Measurements from ENCODE around the gene TMEM269. TPM values are rescaled to one million over a fixed set of nuclear protein-coding genes. Genes with fewer than 3 reads are reported as not detected.
A peak's percentile ranks its signal among the peaks of the same experiment; 100 is the strongest.

TMEM269 gene
- total and polyA plus RNA-seq, 9 of the 15 experiments (the other 6 are each of a cell fraction or from before 2014, with no cell fraction given), result 0.09 to 0.49 (median 0.21) TPM

GRCh38 chr1:42825036-42825851 is 40.5 kb downstream of the TMEM269 start (continued):
- TF ChIP-seq NR2C2 (CRISPR knock-in tag; IDR thresholded peaks at IDR 0.05), result no peak
- TF ChIP-seq NR2C2 (tag; IDR thresholded peaks at IDR 0.05), result peak; percentile 68
- TF ChIP-seq ADNP (tag; IDR thresholded peaks at IDR 0.05), result peak; percentile 68; the same call in 1 of the 2 replicates
- TF ChIP-seq, protein P1, sequence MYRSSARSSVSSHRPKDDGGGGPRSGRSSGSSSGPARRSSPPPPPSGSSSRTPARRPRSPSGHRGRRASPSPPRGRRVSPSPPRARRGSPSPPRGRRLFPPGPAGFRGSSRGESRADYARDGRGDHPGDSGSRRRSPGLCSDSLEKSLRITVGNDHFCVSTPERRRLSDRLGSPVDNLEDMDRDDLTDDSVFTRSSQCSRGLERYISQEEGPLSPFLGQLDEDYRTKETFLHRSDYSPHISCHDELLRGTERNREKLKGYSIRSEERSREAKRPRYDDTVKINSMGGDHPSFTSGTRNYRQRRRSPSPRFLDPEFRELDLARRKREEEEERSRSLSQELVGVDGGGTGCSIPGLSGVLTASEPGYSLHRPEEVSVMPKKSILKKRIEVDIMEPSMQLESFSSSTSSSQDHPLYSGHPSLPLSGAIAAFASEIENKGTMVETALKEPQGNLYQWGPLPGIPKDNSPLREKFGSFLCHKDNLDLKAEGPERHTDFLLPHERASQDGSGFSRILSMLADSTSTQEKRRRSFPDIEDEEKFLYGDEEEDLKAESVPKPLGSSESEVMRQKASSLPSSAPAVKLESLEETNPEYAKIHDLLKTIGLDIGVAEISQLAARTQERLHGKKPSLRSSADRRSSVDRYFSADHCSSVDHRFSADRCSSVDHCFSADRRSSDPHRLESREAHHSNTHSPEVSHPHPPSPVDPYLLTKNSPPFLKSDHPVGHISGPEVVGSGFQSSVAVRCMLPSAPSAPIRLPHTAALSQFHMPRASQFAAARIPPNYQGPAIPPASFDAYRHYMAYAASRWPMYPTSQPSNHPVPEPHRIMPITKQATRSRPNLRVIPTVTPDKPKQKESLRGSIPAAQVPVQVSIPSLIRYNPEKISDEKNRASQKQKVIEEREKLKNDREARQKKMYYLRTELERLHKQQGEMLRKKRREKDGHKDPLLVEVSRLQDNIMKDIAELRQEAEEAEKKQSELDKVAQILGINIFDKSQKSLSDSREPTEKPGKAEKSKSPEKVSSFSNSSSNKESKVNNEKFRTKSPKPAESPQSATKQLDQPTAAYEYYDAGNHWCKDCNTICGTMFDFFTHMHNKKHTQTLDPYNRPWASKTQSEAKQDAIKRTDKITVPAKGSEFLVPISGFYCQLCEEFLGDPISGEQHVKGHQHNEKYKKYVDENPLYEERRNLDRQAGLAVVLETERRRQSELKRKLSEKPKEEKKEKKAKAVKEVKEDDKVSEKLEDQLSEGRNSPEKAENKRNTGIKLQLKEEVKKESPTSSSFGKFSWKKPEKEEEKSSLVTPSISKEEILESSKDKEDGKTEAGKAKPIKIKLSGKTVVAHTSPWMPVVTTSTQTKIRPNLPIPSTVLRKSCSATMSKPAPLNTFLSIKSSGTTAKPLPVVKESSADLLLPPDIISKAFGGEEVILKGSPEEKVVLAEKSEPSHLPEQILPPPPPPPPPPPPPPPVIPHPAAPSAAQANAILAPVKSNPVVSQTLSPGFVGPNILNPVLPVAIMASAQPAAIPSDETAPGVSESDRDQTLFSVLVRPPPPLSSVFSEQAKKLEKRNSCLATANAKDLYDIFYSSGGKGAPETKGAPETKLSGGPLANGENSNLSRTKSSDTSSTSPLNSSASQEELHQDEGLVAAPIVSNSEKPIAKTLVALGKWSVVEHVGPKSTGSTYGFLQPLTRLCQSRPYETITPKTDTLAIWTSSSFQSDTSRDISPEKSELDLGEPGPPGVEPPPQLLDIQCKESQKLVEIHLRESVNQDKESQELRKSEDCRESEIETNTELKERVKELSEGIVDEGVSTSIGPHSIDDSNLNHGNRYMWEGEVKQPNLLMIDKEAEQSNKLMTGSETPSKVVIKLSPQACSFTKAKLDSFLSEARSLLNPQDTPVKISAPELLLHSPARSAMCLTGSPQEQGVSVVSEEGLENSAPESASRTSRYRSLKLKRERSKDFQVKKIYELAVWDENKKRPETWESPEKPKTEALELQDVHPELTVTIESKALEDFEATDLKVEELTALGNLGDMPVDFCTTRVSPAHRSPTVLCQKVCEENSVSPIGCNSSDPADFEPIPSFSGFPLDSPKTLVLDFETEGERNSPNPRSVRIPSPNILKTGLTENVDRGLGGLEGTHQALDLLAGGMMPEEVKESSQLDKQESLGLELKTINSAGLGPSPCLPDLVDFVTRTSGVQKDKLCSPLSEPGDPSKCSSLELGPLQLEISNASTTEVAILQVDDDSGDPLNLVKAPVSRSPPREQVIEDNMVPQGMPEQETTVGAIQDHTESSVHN (IDR thresholded peaks at IDR 0.05; ENCODE audit: borderline replicate concordance in 1 of 2, low read depth in 1 of 2), result peak; percentile 75 to 88; a peak in 2 of 4 replicates
